Activated T-helper 2 cell treated with anti-CD3 and anti-CD28 coated beads, Interferon-gamma antibody, Interleukin-2, Interleukin-4, amounts not matched to agents 10 μg/mL and 5 μg/mL and 100 μg/mL, durations not matched to agents 14 hours and 24 hours and 36 hours (primary cell): Measurements from ENCODE around the gene PARD3. TPM values are rescaled to one million over a fixed set of nuclear protein-coding genes. Genes with fewer than 3 reads are reported as not detected.

Experiments
- DNase-seq: peaks from one replicate; pipeline ENCODE4 v3.0.0; 2021; ENCODE audit warnings: low spot score
- H3K27ac Mint-ChIP-seq: one replicate; pipeline ENCODE4 v1.8.0; 2021; ENCODE audit warnings: mixed read lengths
- H3K27me3 Mint-ChIP-seq: one replicate; pipeline ENCODE4 v1.8.0; 2021; ENCODE audit warnings: low read depth, mixed read lengths
- H3K36me3 Mint-ChIP-seq: one replicate; pipeline ENCODE4 v1.8.0; 2021; ENCODE audit warnings: low read depth, mixed read lengths
- H3K4me1 Mint-ChIP-seq: one replicate; pipeline ENCODE4 v1.8.0; 2021; ENCODE audit warnings: low read depth, mixed read lengths
- H3K4me3 Mint-ChIP-seq: one replicate; pipeline ENCODE4 v1.8.0; 2021; ENCODE audit warnings: low read depth, mild to moderate bottlenecking, moderate library complexity, mixed read lengths
- H3K9me3 Mint-ChIP-seq: one replicate; pipeline ENCODE4 v1.8.0; 2021; ENCODE audit warnings: mixed read lengths
- intact Hi-C: fragments of 100-400 bp; cut with micrococcal nuclease; formaldehyde crosslinking; loops from one replicate; pipeline ENCODE4 v1.15.1; 2023
- total RNA-seq: library from RNA; stranded (reverse); gene quantifications from 2 replicates; pipeline ENCODE4 v1.2.3, GENCODE V29; 2022

The PARD3 gene
- total RNA-seq, 1 donor from 2014 or later: 1.4 TPM

- Mint-ChIP-seq H3K36me3 (no peaks in the 10 kb centered on the region), H3K9me3 (no peaks in the 10 kb centered on the region), H3K27ac (no peak overlapping the region), H3K4me3 (no peak overlapping the region), H3K4me1 (no peaks in the 10 kb centered on the region), H3K27me3 (no peaks in the 10 kb centered on the region)
- DNase-seq: no peak
- intact Hi-C loops: no loop called here
Observed at GRCh38 chr10:34530778-34531177, 284.3 kb downstream of the PARD3 start.

GRCh38 chr10:34528320-34528719 is 286.8 kb downstream of the PARD3 start:
- H3K4me1 Mint-ChIP-seq: no peaks in the 10 kb centered on the region
- intact Hi-C loops: no loop called here
- no peaks in the 10 kb centered on the region for H3K36me3 Mint-ChIP-seq
- H3K27me3 Mint-ChIP-seq: peaks cover 2% of the 10 kb centered on the region
- DNase-seq: no peak
- H3K4me3 Mint-ChIP-seq: no peak overlapping the region
- no peaks in the 10 kb centered on the region for H3K9me3 Mint-ChIP-seq
- no peak overlapping the region for H3K27ac Mint-ChIP-seq

GRCh38 chr10:34526758-34527730 is 288.1 kb downstream of the PARD3 start:
- Mint-ChIP-seq H3K4me1 (no peaks in the 10 kb centered on the region), H3K27me3 (peaks cover 2% of the 10 kb centered on the region), H3K9me3 (no peaks in the 10 kb centered on the region), H3K36me3 (no peaks in the 10 kb centered on the region), H3K4me3 (no peak overlapping the region), H3K27ac (no peak overlapping the region)
- DNase-seq: no peak
- intact Hi-C loops: no loop called here

- no peak overlapping the region for H3K27ac Mint-ChIP-seq
- no peaks in the 10 kb centered on the region for H3K9me3 Mint-ChIP-seq
- no peaks in the 10 kb centered on the region for H3K4me1 Mint-ChIP-seq
- peaks cover 2% of the 10 kb centered on the region for H3K27me3 Mint-ChIP-seq
- no peak for DNase-seq
- no peak overlapping the region for H3K4me3 Mint-ChIP-seq
- H3K36me3 Mint-ChIP-seq: no peaks in the 10 kb centered on the region
- intact Hi-C loops: no loop called here
Observed at GRCh38 chr10:34526186-34526585, 288.9 kb downstream of the PARD3 start.

GRCh38 chr10:34524369-34525091 is 290.6 kb downstream of the PARD3 start:
- H3K27ac Mint-ChIP-seq: no peak overlapping the region
- H3K4me3 Mint-ChIP-seq: no peak overlapping the region
- intact Hi-C loops: no loop called here
- no peak for DNase-seq
- H3K4me1 Mint-ChIP-seq: no peaks in the 10 kb centered on the region
- H3K9me3 Mint-ChIP-seq: no peaks in the 10 kb centered on the region
- peaks cover 2% of the 10 kb centered on the region for H3K27me3 Mint-ChIP-seq
- H3K36me3 Mint-ChIP-seq: no peaks in the 10 kb centered on the region

GRCh38 chr10:34523017-34523767 is 291.9 kb downstream of the PARD3 start:
- Mint-ChIP-seq H3K4me1 (no peaks in the 10 kb centered on the region), H3K4me3 (no peak overlapping the region), H3K9me3 (no peaks in the 10 kb centered on the region), H3K27ac (no peak overlapping the region), H3K36me3 (no peaks in the 10 kb centered on the region), H3K27me3 (peaks cover 2% of the 10 kb centered on the region)
- intact Hi-C loops: loop anchor here (2.0 kb wide), 1 partner anchor 114 kb away; no protein-coding TSS in a partner anchor
- DNase-seq: no peak

- Mint-ChIP-seq H3K4me3 (no peak overlapping the region), H3K27me3 (peaks cover 2% of the 10 kb centered on the region), H3K4me1 (no peaks in the 10 kb centered on the region), H3K27ac (no peak overlapping the region), H3K36me3 (no peaks in the 10 kb centered on the region), H3K9me3 (no peaks in the 10 kb centered on the region)
- intact Hi-C loops: loop anchor here (2.0 kb wide), 1 partner anchor 114 kb away; no protein-coding TSS in a partner anchor
- no peak for DNase-seq
Observed at GRCh38 chr10:34522546-34522945, 292.6 kb downstream of the PARD3 start.

- intact Hi-C loops: no loop called here
- Mint-ChIP-seq H3K9me3 (no peaks in the 10 kb centered on the region), H3K27me3 (peaks cover 2% of the 10 kb centered on the region), H3K36me3 (no peaks in the 10 kb centered on the region), H3K27ac (no peak overlapping the region), H3K4me1 (no peaks in the 10 kb centered on the region), H3K4me3 (no peak overlapping the region)
- no peak for DNase-seq
Observed at GRCh38 chr10:34520510-34520909, 294.6 kb downstream of the PARD3 start.

GRCh38 chr10:34520084-34520483 is 295.0 kb downstream of the PARD3 start:
- Mint-ChIP-seq H3K27ac (no peak overlapping the region), H3K9me3 (no peaks in the 10 kb centered on the region), H3K4me3 (no peak overlapping the region), H3K36me3 (no peaks in the 10 kb centered on the region), H3K4me1 (no peaks in the 10 kb centered on the region), H3K27me3 (peaks cover 2% of the 10 kb centered on the region)
- intact Hi-C loops: no loop called here
- DNase-seq: no peak

GRCh38 chr10:34514290-34514689 is 300.8 kb downstream of the PARD3 start:
- Mint-ChIP-seq H3K36me3 (no peaks in the 10 kb centered on the region), H3K27ac (no peak overlapping the region), H3K27me3 (no peaks in the 10 kb centered on the region), H3K4me3 (no peak overlapping the region), H3K4me1 (no peaks in the 10 kb centered on the region), H3K9me3 (no peaks in the 10 kb centered on the region)
- intact Hi-C loops: no loop called here
- no peak for DNase-seq

- H3K27ac Mint-ChIP-seq: no peak overlapping the region
- no peak for DNase-seq
- no peaks in the 10 kb centered on the region for H3K4me1 Mint-ChIP-seq
- no peak overlapping the region for H3K4me3 Mint-ChIP-seq
- no peaks in the 10 kb centered on the region for H3K27me3 Mint-ChIP-seq
- H3K36me3 Mint-ChIP-seq: no peaks in the 10 kb centered on the region
- intact Hi-C loops: no loop called here
- H3K9me3 Mint-ChIP-seq: no peaks in the 10 kb centered on the region
Observed at GRCh38 chr10:34513636-34514035, 301.5 kb downstream of the PARD3 start.

- H3K4me1 Mint-ChIP-seq: no peaks in the 10 kb centered on the region
- H3K9me3 Mint-ChIP-seq: no peaks in the 10 kb centered on the region
- no peaks in the 10 kb centered on the region for H3K27me3 Mint-ChIP-seq
- H3K4me3 Mint-ChIP-seq: no peak overlapping the region
- no peak for DNase-seq
- no peaks in the 10 kb centered on the region for H3K36me3 Mint-ChIP-seq
- no peak overlapping the region for H3K27ac Mint-ChIP-seq
- intact Hi-C loops: no loop called here
Observed at GRCh38 chr10:34507217-34507616, 307.9 kb downstream of the PARD3 start.
